Measurements from ENCODE around the gene ALMS1.
"Not testable (repeated sequence)": the region's sequence is repeated elsewhere in the genome, so short reads cannot be mapped to it uniquely, and the experiment has no call there.

ALMS1 gene

GRCh38 chr2:73624625-73625024, 239.0 kb downstream of the ALMS1 start:
- not testable (repeated sequence) for H3K27ac ChIP-seq (ENCODE audit: low read depth, low read length); H3K9me3 ChIP-seq (ENCODE audit: control insufficient read depth in 5 of 5, low read length in 5 of 5); H3K9ac ChIP-seq (ENCODE audit: low read length in 5 of 5); H3K4me3 ChIP-seq (ENCODE audit: low read depth in 1 of 5, low read length in 5 of 5); H3K27me3 ChIP-seq (ENCODE audit: control insufficient read depth in 5 of 5, insufficient read depth in 4 of 5, low read length in 5 of 5); H3K4me1 ChIP-seq (ENCODE audit: control insufficient read depth in 5 of 5, insufficient read depth in 5 of 5, low read length in 5 of 5); H3K36me3 ChIP-seq (ENCODE audit: control insufficient read depth in 5 of 5, insufficient read depth in 5 of 5, low read length in 5 of 5)

GRCh38 chr2:73626237-73626636, 240.6 kb downstream of the ALMS1 start:
- not testable (repeated sequence) for H3K27ac ChIP-seq (ENCODE audit: low read depth, low read length); H3K4me3 ChIP-seq (ENCODE audit: low read depth in 1 of 5, low read length in 5 of 5); H3K4me1 ChIP-seq (ENCODE audit: control insufficient read depth in 5 of 5, insufficient read depth in 5 of 5, low read length in 5 of 5)

GRCh38 chr2:73628493-73628892, 242.9 kb downstream of the ALMS1 start:
- not testable (repeated sequence) for H3K4me3 ChIP-seq (ENCODE audit: low read depth in 1 of 5, low read length in 5 of 5); H3K9me3 ChIP-seq (ENCODE audit: control insufficient read depth in 5 of 5, low read length in 5 of 5); H3K27ac ChIP-seq (ENCODE audit: low read depth, low read length); H3K4me1 ChIP-seq (ENCODE audit: control insufficient read depth in 5 of 5, insufficient read depth in 5 of 5, low read length in 5 of 5); H3K27me3 ChIP-seq (ENCODE audit: control insufficient read depth in 5 of 5, insufficient read depth in 4 of 5, low read length in 5 of 5); H3K36me3 ChIP-seq (ENCODE audit: control insufficient read depth in 5 of 5, insufficient read depth in 5 of 5, low read length in 5 of 5); H3K9ac ChIP-seq (ENCODE audit: low read length in 5 of 5)

More at GRCh38 chr2:73626237-73626636, 240.6 kb downstream of the ALMS1 start:
- H3K27me3 ChIP-seq (ENCODE audit: control insufficient read depth in 5 of 5, insufficient read depth in 4 of 5, low read length in 5 of 5); H3K9ac ChIP-seq (ENCODE audit: low read length in 5 of 5); H3K9me3 ChIP-seq (ENCODE audit: control insufficient read depth in 5 of 5, low read length in 5 of 5); H3K36me3 ChIP-seq (ENCODE audit: control insufficient read depth in 5 of 5, insufficient read depth in 5 of 5, low read length in 5 of 5): not testable (repeated sequence)

GRCh38 chr2:73630662-73631266, 245.1 kb downstream of the ALMS1 start:
- not testable (repeated sequence) for H3K27me3 ChIP-seq (ENCODE audit: control insufficient read depth in 5 of 5, insufficient read depth in 4 of 5, low read length in 5 of 5); H3K4me1 ChIP-seq (ENCODE audit: control insufficient read depth in 5 of 5, insufficient read depth in 5 of 5, low read length in 5 of 5); H3K9ac ChIP-seq (ENCODE audit: low read length in 5 of 5); H3K4me3 ChIP-seq (ENCODE audit: low read depth in 1 of 5, low read length in 5 of 5); H3K27ac ChIP-seq (ENCODE audit: low read depth, low read length); H3K9me3 ChIP-seq (ENCODE audit: control insufficient read depth in 5 of 5, low read length in 5 of 5); H3K36me3 ChIP-seq (ENCODE audit: control insufficient read depth in 5 of 5, insufficient read depth in 5 of 5, low read length in 5 of 5)

GRCh38 chr2:73636977-73637376, 251.3 kb downstream of the ALMS1 start:
- H3K4me3 ChIP-seq (ENCODE audit: low read depth in 1 of 5, low read length in 5 of 5); H3K9ac ChIP-seq (ENCODE audit: low read length in 5 of 5); H3K27me3 ChIP-seq (ENCODE audit: control insufficient read depth in 5 of 5, insufficient read depth in 4 of 5, low read length in 5 of 5); H3K9me3 ChIP-seq (ENCODE audit: control insufficient read depth in 5 of 5, low read length in 5 of 5); H3K27ac ChIP-seq (ENCODE audit: low read depth, low read length); H3K36me3 ChIP-seq (ENCODE audit: control insufficient read depth in 5 of 5, insufficient read depth in 5 of 5, low read length in 5 of 5): not testable (repeated sequence)
- peaks cover 4 to 15% (median 12%) of the 10 kb centered on the region in 5 donors for H3K4me1 ChIP-seq (ENCODE audit: control insufficient read depth in 5 of 5, insufficient read depth in 5 of 5, low read length in 5 of 5)

DNA sequence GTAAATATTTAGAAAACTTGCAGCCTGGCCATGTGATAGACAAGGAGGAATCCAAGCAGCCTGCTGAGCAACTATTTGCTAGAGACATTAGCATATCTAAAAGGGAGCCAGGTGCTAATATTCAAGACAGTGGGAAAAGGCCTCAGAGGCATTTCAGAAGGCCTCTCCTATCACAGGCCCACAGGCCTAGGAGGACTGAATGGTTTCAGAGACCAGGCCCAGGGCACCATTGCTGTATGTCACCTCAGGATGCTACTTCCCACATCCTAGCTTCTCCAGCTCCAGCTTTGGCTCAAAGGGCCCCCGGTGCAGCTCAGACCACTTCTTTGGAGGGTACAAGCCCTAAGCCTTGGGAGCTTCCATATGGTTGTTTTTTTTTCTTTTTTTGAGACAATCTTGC, 252.8 kb downstream of the ALMS1 start:
- Histone ChIP-seq H3K9ac (ENCODE audit: low read length in 5 of 5) (no peak overlapping the region), H3K36me3 (ENCODE audit: control insufficient read depth in 5 of 5, insufficient read depth in 5 of 5, low read length in 5 of 5) (no peaks in the 10 kb centered on the region), H3K27me3 (ENCODE audit: control insufficient read depth in 5 of 5, insufficient read depth in 4 of 5, low read length in 5 of 5) (no peaks in the 10 kb centered on the region), H3K27ac (ENCODE audit: low read depth, low read length) (no peak overlapping the region), H3K9me3 (ENCODE audit: control insufficient read depth in 5 of 5, low read length in 5 of 5) (no peaks in the 10 kb centered on the region), H3K4me3 (ENCODE audit: low read depth in 1 of 5, low read length in 5 of 5) (no peak overlapping the region), H3K4me1 (ENCODE audit: control insufficient read depth in 5 of 5, insufficient read depth in 5 of 5, low read length in 5 of 5) (peaks cover 4 to 15% (median 12%) of the 10 kb centered on the region in 5 donors)

DNA sequence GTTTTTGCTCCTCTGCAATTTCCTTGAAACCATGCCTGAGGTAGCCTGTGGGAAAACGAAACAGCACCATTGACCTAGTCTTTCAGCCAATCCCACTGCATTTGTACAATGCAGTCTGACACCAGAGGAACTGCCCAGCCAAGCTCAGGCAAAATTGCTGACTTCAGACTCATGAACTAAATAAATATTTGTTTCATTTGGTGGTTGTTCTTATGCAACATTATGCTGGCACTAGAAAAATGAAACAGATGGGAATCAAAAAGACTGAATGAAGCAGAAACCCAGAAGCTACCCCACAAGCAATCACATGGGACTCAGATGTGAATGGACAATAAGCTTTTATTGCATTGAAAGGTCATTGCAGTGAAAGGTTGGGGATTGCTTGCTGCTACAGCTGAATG, 254.9 kb downstream of the ALMS1 start:
- H3K27me3 ChIP-seq (ENCODE audit: control insufficient read depth in 5 of 5, insufficient read depth in 4 of 5, low read length in 5 of 5) = no peaks in the 10 kb centered on the region
- H3K27ac ChIP-seq (ENCODE audit: low read depth, low read length) = no peak overlapping the region
- H3K36me3 ChIP-seq (ENCODE audit: control insufficient read depth in 5 of 5, insufficient read depth in 5 of 5, low read length in 5 of 5) = no peaks in the 10 kb centered on the region
- H3K9ac ChIP-seq (ENCODE audit: low read length in 5 of 5) = no peak overlapping the region
- H3K4me1 ChIP-seq (ENCODE audit: control insufficient read depth in 5 of 5, insufficient read depth in 5 of 5, low read length in 5 of 5) = peaks cover 4 to 15% (median 12%) of the 10 kb centered on the region in 5 donors
- H3K9me3 ChIP-seq (ENCODE audit: control insufficient read depth in 5 of 5, low read length in 5 of 5) = no peaks in the 10 kb centered on the region
- peak overlapping the region in 1 of 5 donors; percentile 8 for H3K4me3 ChIP-seq (ENCODE audit: low read depth in 1 of 5, low read length in 5 of 5)

GRCh38 chr2:73640946-73641766, 255.5 kb downstream of the ALMS1 start:
- no peak overlapping the region for H3K27ac ChIP-seq (ENCODE audit: low read depth, low read length)
- no peak overlapping the region for H3K4me3 ChIP-seq (ENCODE audit: low read depth in 1 of 5, low read length in 5 of 5)

DNA sequence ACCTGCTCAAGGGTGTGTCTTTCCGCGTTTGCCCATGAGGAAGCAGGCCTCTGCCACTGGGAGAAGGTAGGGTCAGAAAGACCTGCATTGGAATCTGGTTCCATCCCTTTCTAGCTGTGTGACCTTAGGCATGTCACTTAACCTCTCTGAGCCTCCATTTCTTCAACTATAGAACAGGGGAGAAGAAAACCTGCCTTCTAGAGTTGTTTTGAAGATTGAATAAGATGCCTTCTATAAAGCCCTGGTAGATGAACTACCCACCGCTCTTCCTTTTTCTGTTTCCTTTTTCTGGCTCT, 256.1 kb downstream of the ALMS1 start:
- Histone ChIP-seq H3K27ac (ENCODE audit: low read depth, low read length) (no peak overlapping the region), H3K27me3 (ENCODE audit: control insufficient read depth in 5 of 5, insufficient read depth in 4 of 5, low read length in 5 of 5) (no peaks in the 10 kb centered on the region), H3K9ac (ENCODE audit: low read length in 5 of 5) (no peak overlapping the region), H3K36me3 (ENCODE audit: control insufficient read depth in 5 of 5, insufficient read depth in 5 of 5, low read length in 5 of 5) (no peaks in the 10 kb centered on the region), H3K9me3 (ENCODE audit: control insufficient read depth in 5 of 5, low read length in 5 of 5) (no peaks in the 10 kb centered on the region), H3K4me3 (ENCODE audit: low read depth in 1 of 5, low read length in 5 of 5) (no peak overlapping the region), H3K4me1 (ENCODE audit: control insufficient read depth in 5 of 5, insufficient read depth in 5 of 5, low read length in 5 of 5) (peaks cover 4 to 15% (median 12%) of the 10 kb centered on the region in 5 donors)

More at GRCh38 chr2:73640946-73641766, 255.5 kb downstream of the ALMS1 start:
- H3K36me3 ChIP-seq (ENCODE audit: control insufficient read depth in 5 of 5, insufficient read depth in 5 of 5, low read length in 5 of 5) = no peaks in the 10 kb centered on the region
- no peaks in the 10 kb centered on the region for H3K27me3 ChIP-seq (ENCODE audit: control insufficient read depth in 5 of 5, insufficient read depth in 4 of 5, low read length in 5 of 5)
- peaks cover 4 to 15% (median 12%) of the 10 kb centered on the region in 5 donors for H3K4me1 ChIP-seq (ENCODE audit: control insufficient read depth in 5 of 5, insufficient read depth in 5 of 5, low read length in 5 of 5)
- no peaks in the 10 kb centered on the region for H3K9me3 ChIP-seq (ENCODE audit: control insufficient read depth in 5 of 5, low read length in 5 of 5)
- H3K9ac ChIP-seq (ENCODE audit: low read length in 5 of 5) = no peak overlapping the region

- no peak within 1 kb of the TSS for H3K27ac ChIP-seq (ENCODE audit: low read depth, low read length)
- H3K4me3 ChIP-seq (ENCODE audit: low read depth in 1 of 5, low read length in 5 of 5) = no peak within 1 kb of the TSS
- no peaks in the 10 kb centered on the region for H3K27me3 ChIP-seq (ENCODE audit: control insufficient read depth in 5 of 5, insufficient read depth in 4 of 5, low read length in 5 of 5)
- H3K9ac ChIP-seq (ENCODE audit: low read length in 5 of 5) = no peak within 1 kb of the TSS
- peaks cover 4 to 15% (median 12%) of the 10 kb centered on the region in 5 donors for H3K4me1 ChIP-seq (ENCODE audit: control insufficient read depth in 5 of 5, insufficient read depth in 5 of 5, low read length in 5 of 5)
- no peaks in the 10 kb centered on the region for H3K9me3 ChIP-seq (ENCODE audit: control insufficient read depth in 5 of 5, low read length in 5 of 5)
- H3K36me3 ChIP-seq (ENCODE audit: control insufficient read depth in 5 of 5, insufficient read depth in 5 of 5, low read length in 5 of 5) = no peaks in the 10 kb centered on the region
These were observed 256.8 kb downstream of the ALMS1 start, which contains the start of gene NAT8 for GRCh38 chr2:73642338-73643018. Gene NAT8, minus strand, starts transcription at chr2:73642422. Its CDS starts 794 bp downstream, at chr2:73641628.

Measured in subcutaneous abdominal adipose tissue (tissue), 5 donors.